ENCODE measurements around the gene USP21. TPM values are rescaled to one million over a fixed set of nuclear protein-coding genes. Genes with fewer than 3 reads are reported as not detected.

Gene USP21
- total and polyA plus RNA-seq, 4 experiments from 2014 or later: 15.5 to 63.6 (median 46.3) TPM

GRCh38 chr1:161199506-161200139 is 40.3 kb downstream of the USP21 start:
- H3K4me1 ChIP-seq (ENCODE audit: insufficient read depth, low read length): peaks cover 48% of the 10 kb centered on the region
- peak overlapping the region in 5 of 8 donors; percentile 43 to 98 (median 52) for H3K4me3 Mint-ChIP-seq
- H3K27ac ChIP-seq (ENCODE audit: low read depth, low read length): no peak overlapping the region
- H3K4me3 ChIP-seq (ENCODE audit: low read length in 2 of 2): no peak overlapping the region
- intact Hi-C loops (cut with micrococcal nuclease): no loop called here
- peak overlapping the region; percentile 75 to 99 (median 99) for H3K27ac Mint-ChIP-seq
- peaks cover 0 to 1% of the 10 kb centered on the region in 2 donors for H3K27me3 Mint-ChIP-seq
- ChIA-PET POLR2A (ENCODE audit: partially characterized antibody) (interaction anchor here (0.7 to 5.8 kb wide), 3 partner anchors 10 to 26 kb away, joined by 3 to 134 read pairs (median 9); partner anchors contain the start of gene TOMM40L), CTCF (ENCODE audit: partially characterized antibody) (interaction anchor here (1.1 to 1.8 kb wide), 3 partner anchors 26 to 183 kb away, joined by 4 to 7 read pairs (median 4); partner anchors contain the start of gene TOMM40L)
- no peak for DNase-seq
- H3K27me3 ChIP-seq (ENCODE audit: insufficient read depth, low read length): no peaks in the 10 kb centered on the region
- H3K36me3 ChIP-seq (ENCODE audit: insufficient read depth, low read length): peaks cover 3% of the 10 kb centered on the region
- peaks cover 28 to 58% (median 42%) of the 10 kb centered on the region in 4 donors for H3K4me1 Mint-ChIP-seq
- peaks cover 7 to 21% of the 10 kb centered on the region in 2 donors for H3K36me3 Mint-ChIP-seq
- H3K9me3 ChIP-seq (ENCODE audit: control insufficient read depth in 1 of 2, low read length in 2 of 2): no peaks in the 10 kb centered on the region
- H3K9me3 Mint-ChIP-seq: no peaks in the 10 kb centered on the region

GRCh38 chr1:161200421-161200991 is 41.2 kb downstream of the USP21 start:
- Mint-ChIP-seq H3K27me3 (peaks cover 0 to 1% of the 10 kb centered on the region in 2 donors), H3K9me3 (no peaks in the 10 kb centered on the region), H3K36me3 (peaks cover 12 to 27% of the 10 kb centered on the region in 2 donors), H3K27ac (peak overlapping the region; percentile 94 to 99 (median 99)), H3K4me1 (peaks cover 28 to 56% (median 44%) of the 10 kb centered on the region in 4 donors), H3K4me3 (peak overlapping the region; percentile 14 to 98 (median 50))
- CTCF ChIA-PET (ENCODE audit: partially characterized antibody): interaction anchor here (1.3 to 7.3 kb wide), 6 partner anchors 8 to 34 kb away, joined by 4 to 103 read pairs (median 49); partner anchors contain the start of genes APOA2, PPOX and TOMM40L
- POLR2A ChIA-PET (ENCODE audit: partially characterized antibody): interaction anchor here (0.6 to 5.9 kb wide), 9 partner anchors 11 to 154 kb away, joined by 3 to 134 read pairs (median 34); partner anchors contain the start of genes DEDD, NIT1, PFDN2 and PPOX
- no peak for DNase-seq
- peak overlapping the region; percentile 46 for H3K27ac ChIP-seq (ENCODE audit: low read depth, low read length)
- H3K4me3 ChIP-seq (ENCODE audit: low read length in 2 of 2): no peak overlapping the region
- no peaks in the 10 kb centered on the region for H3K9me3 ChIP-seq (ENCODE audit: control insufficient read depth in 1 of 2, low read length in 2 of 2)
- intact Hi-C loops (cut with micrococcal nuclease): no loop called here
- no peaks in the 10 kb centered on the region for H3K27me3 ChIP-seq (ENCODE audit: insufficient read depth, low read length)
- H3K4me1 ChIP-seq (ENCODE audit: insufficient read depth, low read length): peaks cover 55% of the 10 kb centered on the region
- H3K36me3 ChIP-seq (ENCODE audit: insufficient read depth, low read length): peaks cover 7% of the 10 kb centered on the region

GRCh38 chr1:161200992-161201835 is 41.9 kb downstream of the USP21 start:
- CTCF ChIA-PET (ENCODE audit: partially characterized antibody): interaction anchor here (0.7 to 7.3 kb wide), 13 partner anchors 8 to 181 kb away, joined by 3 to 103 read pairs (median 7); partner anchors contain the start of genes APOA2, PPOX, TOMM40L and UFC1
- no peaks in the 10 kb centered on the region for H3K27me3 ChIP-seq (ENCODE audit: insufficient read depth, low read length)
- Mint-ChIP-seq H3K27me3 (peaks cover 0 to 1% of the 10 kb centered on the region in 2 donors), H3K36me3 (peaks cover 15 to 33% of the 10 kb centered on the region in 2 donors), H3K4me1 (peaks cover 31 to 62% (median 49%) of the 10 kb centered on the region in 4 donors), H3K4me3 (peak overlapping the region; percentile 95 to 98 (median 96)), H3K9me3 (no peaks in the 10 kb centered on the region), H3K27ac (peak overlapping the region; percentile 94 to 99 (median 99))
- no peaks in the 10 kb centered on the region for H3K9me3 ChIP-seq (ENCODE audit: control insufficient read depth in 1 of 2, low read length in 2 of 2)
- H3K27ac ChIP-seq (ENCODE audit: low read depth, low read length): peak overlapping the region; percentile 96
- DNase-seq: peak in 1 of 5 donors; percentile 18
- peak overlapping the region; percentile 85 to 98 for H3K4me3 ChIP-seq (ENCODE audit: low read length in 2 of 2)
- intact Hi-C loops (cut with micrococcal nuclease): no loop called here
- H3K4me1 ChIP-seq (ENCODE audit: insufficient read depth, low read length): peaks cover 62% of the 10 kb centered on the region
- H3K36me3 ChIP-seq (ENCODE audit: insufficient read depth, low read length): peaks cover 11% of the 10 kb centered on the region
- POLR2A ChIA-PET (ENCODE audit: partially characterized antibody): interaction anchor here (0.6 to 5.9 kb wide), 29 partner anchors 11 to 939 kb away, joined by 3 to 134 read pairs (median 11); partner anchors contain the start of genes ARHGAP30, B4GALT3, DCAF8 and DEDD

DNA sequence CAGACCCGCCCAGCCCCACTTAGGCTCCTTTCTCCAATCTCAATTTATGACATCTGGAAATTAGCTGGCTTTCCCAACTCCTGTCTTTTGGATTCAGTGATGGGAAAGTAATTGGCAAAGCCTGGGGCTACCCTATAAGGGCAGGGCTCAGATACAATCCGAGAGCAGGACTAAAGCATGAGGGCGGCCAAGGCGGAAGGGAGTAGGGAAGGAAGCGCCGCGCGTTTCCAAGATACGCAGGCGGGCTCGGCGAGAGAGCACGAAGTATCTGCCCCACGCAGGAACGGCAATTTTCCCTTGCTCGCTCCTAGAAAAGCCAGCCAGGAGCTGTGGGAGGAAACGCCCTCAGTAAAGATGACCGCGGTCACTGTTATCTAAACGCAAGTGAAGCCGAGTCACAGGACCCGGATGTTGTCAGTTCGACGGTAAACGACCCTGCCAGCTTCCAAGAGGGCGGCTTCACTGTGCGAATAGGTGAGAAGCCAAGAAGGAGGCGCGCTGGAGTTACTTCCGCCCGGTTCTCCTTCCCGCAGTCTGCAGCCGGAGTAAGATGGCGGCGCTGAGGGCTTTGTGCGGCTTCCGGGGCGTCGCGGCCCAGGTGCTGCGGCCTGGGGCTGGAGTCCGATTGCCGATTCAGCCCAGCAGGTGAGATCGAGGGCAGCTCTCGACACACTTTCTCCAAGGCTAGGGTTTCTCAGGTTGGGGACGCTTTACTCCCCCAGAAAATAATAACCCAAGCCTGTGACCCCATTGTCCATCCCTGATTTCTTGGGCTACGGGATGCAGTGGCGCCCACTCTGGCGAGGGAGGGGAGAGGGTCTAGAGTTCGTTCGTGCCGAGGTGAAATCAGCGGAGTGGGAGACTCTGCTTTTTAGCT is 42.8 kb downstream of the USP21 start, which contains the start of gene NDUFS2:
TSS of gene NDUFS2 (plus strand) at position 532 of the 877 bp plus-strand sequence. CDS start at position 551, 19 bp downstream.
- H3K9me3 ChIP-seq (ENCODE audit: control insufficient read depth in 1 of 2, low read length in 2 of 2): no peaks in the 10 kb centered on the region
- H3K36me3 ChIP-seq (ENCODE audit: insufficient read depth, low read length): peaks cover 19% of the 10 kb centered on the region
- peaks cover 66% of the 10 kb centered on the region for H3K4me1 ChIP-seq (ENCODE audit: insufficient read depth, low read length)
- intact Hi-C loops (cut with micrococcal nuclease): loop anchor here (1.0 to 2.0 kb wide), 4 partner anchors 20 to 105 kb away; partner anchors contain the start of gene PPOX
- peaks cover 0 to 1% of the 10 kb centered on the region in 2 donors for H3K27me3 Mint-ChIP-seq
- H3K4me3 ChIP-seq (ENCODE audit: low read length in 2 of 2): peak within 1 kb of the TSS; percentile 85 to 98
- no peaks in the 10 kb centered on the region for H3K9me3 Mint-ChIP-seq
- CTCF ChIA-PET (ENCODE audit: partially characterized antibody): interaction anchor here (0.7 to 7.3 kb wide), 20 partner anchors 9 to 192 kb away, joined by 3 to 103 read pairs (median 4); partner anchors contain the start of genes APOA2, PPOX, SDHC and TOMM40L
- peak within 1 kb of the TSS; percentile 96 for H3K27ac ChIP-seq (ENCODE audit: low read depth, low read length)
- peaks cover 32 to 68% (median 56%) of the 10 kb centered on the region in 4 donors for H3K4me1 Mint-ChIP-seq
- H3K36me3 Mint-ChIP-seq: peaks cover 19 to 41% of the 10 kb centered on the region in 2 donors
- peak; percentile 91 to 98 (median 94) for DNase-seq
- H3K27ac Mint-ChIP-seq: peak within 1 kb of the TSS; percentile 94 to 99 (median 99)
- no peaks in the 10 kb centered on the region for H3K27me3 ChIP-seq (ENCODE audit: insufficient read depth, low read length)
- peak within 1 kb of the TSS; percentile 95 to 98 (median 96) for H3K4me3 Mint-ChIP-seq
- POLR2A ChIA-PET (ENCODE audit: partially characterized antibody): interaction anchor here (0.6 to 5.9 kb wide), 37 partner anchors 10 to 940 kb away, joined by 3 to 134 read pairs (median 5); partner anchors contain the start of genes ARHGAP30, B4GALT3, CFAP126 and DCAF8

DNA sequence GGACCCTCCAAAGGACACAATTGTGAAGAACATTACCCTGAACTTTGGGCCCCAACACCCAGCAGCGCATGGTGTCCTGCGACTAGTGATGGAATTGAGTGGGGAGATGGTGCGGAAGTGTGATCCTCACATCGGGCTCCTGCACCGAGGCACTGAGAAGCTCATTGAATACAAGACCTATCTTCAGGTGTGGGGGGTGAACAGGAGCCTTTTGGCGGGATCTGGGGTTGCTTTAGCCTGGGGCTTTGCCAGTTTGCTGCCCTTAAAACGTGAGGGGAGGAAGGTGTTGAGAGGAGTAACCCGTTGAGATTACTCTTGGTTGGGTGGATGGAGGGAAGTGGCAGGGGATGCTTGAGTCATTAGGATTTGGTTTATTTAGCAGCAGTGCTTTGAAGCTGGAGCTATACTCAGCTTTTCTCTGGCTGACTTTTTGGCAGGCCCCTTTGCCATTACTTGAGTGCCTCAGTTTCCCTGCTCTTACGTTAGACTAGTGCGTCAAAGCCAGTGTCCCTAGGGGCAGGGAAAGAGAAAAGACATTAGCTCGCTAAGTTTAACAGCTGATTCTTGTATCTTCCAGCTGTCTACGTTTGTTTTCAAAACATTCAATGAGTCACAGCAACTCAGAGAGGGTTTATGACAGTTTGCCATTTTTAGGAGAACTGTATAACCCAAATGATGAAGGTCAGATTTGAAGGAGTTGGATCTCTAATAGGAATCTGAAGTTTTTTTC is 47.3 kb downstream of the USP21 start:
- peaks cover 50% of the 10 kb centered on the region for H3K4me1 ChIP-seq (ENCODE audit: insufficient read depth, low read length)
- no peaks in the 10 kb centered on the region for H3K27me3 Mint-ChIP-seq
- H3K9me3 Mint-ChIP-seq: no peaks in the 10 kb centered on the region
- H3K4me3 ChIP-seq (ENCODE audit: low read length in 2 of 2): no peak overlapping the region
- H3K9me3 ChIP-seq (ENCODE audit: control insufficient read depth in 1 of 2, low read length in 2 of 2): no peaks in the 10 kb centered on the region
- peaks cover 42 to 75% of the 10 kb centered on the region in 2 donors for H3K36me3 Mint-ChIP-seq
- ChIA-PET POLR2A (ENCODE audit: partially characterized antibody) (interaction anchor here (0.6 to 5.3 kb wide), 3 partner anchors 12 to 30 kb away, joined by 3 to 36 read pairs (median 4); partner anchors contain the start of gene B4GALT3), CTCF (ENCODE audit: partially characterized antibody) (interaction anchor here (1.1 to 7.3 kb wide), 6 partner anchors 13 to 99 kb away, joined by 4 to 103 read pairs (median 32); partner anchors contain the start of genes APOA2, PPOX and TOMM40L)
- H3K27ac Mint-ChIP-seq: peak overlapping the region in 4 of 7 donors; percentile 25 to 50 (median 39)
- H3K27ac ChIP-seq (ENCODE audit: low read depth, low read length): no peak overlapping the region
- H3K36me3 ChIP-seq (ENCODE audit: insufficient read depth, low read length): peaks cover 48% of the 10 kb centered on the region
- no peak overlapping the region for H3K4me3 Mint-ChIP-seq
- no peak for DNase-seq
- peaks cover 32 to 65% (median 49%) of the 10 kb centered on the region in 4 donors for H3K4me1 Mint-ChIP-seq
- no peaks in the 10 kb centered on the region for H3K27me3 ChIP-seq (ENCODE audit: insufficient read depth, low read length)
- intact Hi-C loops (cut with micrococcal nuclease): no loop called here
